Activated B cell treated with CpG ODN at 0.5 μM for 24 hours (primary cell): Measurements from ENCODE around the gene FA2H. TPM values are rescaled to one million over a fixed set of nuclear protein-coding genes. Genes with fewer than 3 reads are reported as not detected.

Experiments used
- ATAC-seq: fragments of 200-7000 bp; cut with Tn5 transposase; one replicate; pipeline ENCODE4 v1.10.0; 2021; ENCODE audit warnings: low read depth, mild to moderate bottlenecking, moderate library complexity
- CTCF ChIA-PET: fragments of 350-600 bp; sonication (Branson Sonifier 250); formaldehyde crosslinking; loops from one replicate; lab custom pipeline; 2021; ENCODE audit warnings: antibody characterized with exemption; lab: Charles Lee
- POLR2A ChIA-PET: fragments of 350-600 bp; sonication (Branson Sonifier 250); formaldehyde crosslinking; loops from one replicate; lab custom pipeline; 2021; ENCODE audit warnings: antibody characterized with exemption; lab: Charles Lee
- DNase-seq: peaks from one replicate; pipeline ENCODE4 v3.0.0; 2022
- H3K27ac Mint-ChIP-seq: one replicate; pipeline ENCODE4 v1.8.0; 2020; ENCODE audit warnings: mixed read lengths
- H3K27me3 Mint-ChIP-seq: one replicate; pipeline ENCODE4 v1.8.0; 2021; ENCODE audit warnings: mixed read lengths
- H3K36me3 Mint-ChIP-seq: one replicate; pipeline ENCODE4 v1.8.0; 2021; ENCODE audit warnings: low read depth, mixed read lengths
- H3K4me1 Mint-ChIP-seq: one replicate; pipeline ENCODE4 v1.8.0; 2021; ENCODE audit warnings: mixed read lengths
- H3K4me3 Mint-ChIP-seq: one replicate; pipeline ENCODE4 v1.8.0; 2020; ENCODE audit warnings: mild to moderate bottlenecking, mixed read lengths
- H3K9me3 Mint-ChIP-seq: one replicate; pipeline ENCODE4 v1.8.0; 2020; ENCODE audit warnings: mixed read lengths
- CTCF ChIP-seq: fragments of 200-600 bp; IDR thresholded peaks from one replicate; pipeline ENCODE4 v1.8.0; 2022; ENCODE audit warnings: antibody characterized with exemption, mild to moderate bottlenecking
- intact Hi-C: fragments of 100-400 bp; cut with micrococcal nuclease; formaldehyde crosslinking; loops from one replicate; pipeline ENCODE4 v1.15.1; 2024
- total RNA-seq: library from RNA; stranded (reverse); gene quantifications from 2 replicates; pipeline ENCODE4 v1.2.3, GENCODE V29; 2022

FA2H gene
- total RNA-seq, 1 donor from 2014 or later: 0.78 TPM

- intact Hi-C loops: no loop called here
- CTCF ChIA-PET: no interaction called here
- POLR2A ChIA-PET: no interaction called here
- H3K27me3 Mint-ChIP-seq: no peaks in the 10 kb centered on the region
- H3K4me1 Mint-ChIP-seq: peaks cover 6% of the 10 kb centered on the region
- ATAC-seq (no peak), DNase-seq (no peak)
- TF ChIP-seq CTCF: no peak
- no peak overlapping the region for H3K27ac Mint-ChIP-seq
- no peak overlapping the region for H3K4me3 Mint-ChIP-seq
- peaks cover 52% of the 10 kb centered on the region for H3K36me3 Mint-ChIP-seq
- H3K9me3 Mint-ChIP-seq: no peaks in the 10 kb centered on the region
Observed at GRCh38 chr16:74691093-74691855, 83.3 kb downstream of the FA2H start.

GRCh38 chr16:74682556-74682955, 92.1 kb downstream of the FA2H start:
- peaks cover 9% of the 10 kb centered on the region for H3K4me1 Mint-ChIP-seq
- H3K27ac Mint-ChIP-seq: no peak overlapping the region
- H3K27me3 Mint-ChIP-seq: no peaks in the 10 kb centered on the region
- POLR2A ChIA-PET: interaction anchor here (0.7 to 2.1 kb wide), 2 partner anchors 13 to 16 kb away, joined by 3 to 28 read pairs; partner anchors contain the start of gene RFWD3
- peaks cover 32% of the 10 kb centered on the region for H3K36me3 Mint-ChIP-seq
- CTCF ChIA-PET: no interaction called here
- intact Hi-C loops: loop anchor here (2.0 kb wide), 2 partner anchors 16 to 18 kb away; partner anchors contain the start of genes MLKL and RFWD3
- no peaks in the 10 kb centered on the region for H3K9me3 Mint-ChIP-seq
- no peak for TF ChIP-seq CTCF
- DNase-seq (no peak), ATAC-seq (no peak)
- H3K4me3 Mint-ChIP-seq: no peak overlapping the region

GRCh38 chr16:74680681-74681080, 93.9 kb downstream of the FA2H start:
- POLR2A ChIA-PET: interaction anchor here (1.2 kb wide), 1 partner anchor 14 kb away, joined by 3 read pairs; the partner anchor contains the start of gene RFWD3
- ATAC-seq (no peak), DNase-seq (no peak)
- H3K4me1 Mint-ChIP-seq: peaks cover 9% of the 10 kb centered on the region
- no peaks in the 10 kb centered on the region for H3K27me3 Mint-ChIP-seq
- TF ChIP-seq CTCF: no peak
- H3K27ac Mint-ChIP-seq: no peak overlapping the region
- CTCF ChIA-PET: no interaction called here
- H3K36me3 Mint-ChIP-seq: peaks cover 32% of the 10 kb centered on the region
- H3K9me3 Mint-ChIP-seq: no peaks in the 10 kb centered on the region
- H3K4me3 Mint-ChIP-seq: no peak overlapping the region
- intact Hi-C loops: no loop called here

GRCh38 chr16:74679983-74680382, 94.6 kb downstream of the FA2H start:
- H3K9me3 Mint-ChIP-seq: no peaks in the 10 kb centered on the region
- no peak for DNase-seq
- H3K27ac Mint-ChIP-seq: no peak overlapping the region
- no peak overlapping the region for H3K4me3 Mint-ChIP-seq
- H3K4me1 Mint-ChIP-seq: peaks cover 9% of the 10 kb centered on the region
- POLR2A ChIA-PET: no interaction called here
- CTCF ChIA-PET: no interaction called here
- no peaks in the 10 kb centered on the region for H3K27me3 Mint-ChIP-seq
- peaks cover 33% of the 10 kb centered on the region for H3K36me3 Mint-ChIP-seq
- intact Hi-C loops: no loop called here
- ATAC-seq: no peak
- TF ChIP-seq CTCF: no peak

- CTCF ChIA-PET: no interaction called here
- TF ChIP-seq CTCF: no peak
- Mint-ChIP-seq H3K4me3 (no peak overlapping the region), H3K9me3 (no peaks in the 10 kb centered on the region), H3K27me3 (no peaks in the 10 kb centered on the region), H3K4me1 (peaks cover 2% of the 10 kb centered on the region), H3K36me3 (peaks cover 37% of the 10 kb centered on the region), H3K27ac (no peak overlapping the region)
- intact Hi-C loops: no loop called here
- ATAC-seq: no peak
- POLR2A ChIA-PET: no interaction called here
- DNase-seq: no peak
Observed at GRCh38 chr16:74677868-74678267, 96.8 kb downstream of the FA2H start.
